ENCODE results near the gene DNAH1. TPM values are rescaled to one million over a fixed set of nuclear protein-coding genes. Genes with fewer than 3 reads are reported as not detected.

The DNAH1 gene
- total RNA-seq, 4 donors from 2014 or later: 3.2 to 8.1 (median 6.2) TPM

- 77% methylated on average over 3 of the region's 7 CpGs; no CpG with 5 or more reads in 1 of the 2 donors for WGBS, 2 donors (ENCODE audit: low coverage in 1 of 2)
These were observed 34.3 kb downstream of the DNAH1 start for GRCh38 chr3:52350416-52350815.

GRCh38 chr3:52350981-52351761 is 35.1 kb downstream of the DNAH1 start:
- Histone ChIP-seq H3K27me3 (no peaks in the 10 kb centered on the region), H3K36me3 (peaks cover 0 to 88% of the 10 kb centered on the region in 2 donors), H3K4me3 (no peak overlapping the region), H3K27ac (no peak overlapping the region), H3K9me3 (no peaks in the 10 kb centered on the region), H3K4me1 (peaks cover 0 to 11% (median 0%) of the 10 kb centered on the region in 3 donors)
- ATAC-seq: no peak
- 100% methylated on average over 2 of the region's 11 CpGs; no CpG with 5 or more reads in 1 of the 2 donors for WGBS, 2 donors (ENCODE audit: low coverage in 1 of 2)
- TF ChIP-seq POLR2A (IDR thresholded peaks at IDR 0.05): no peak
- no peak for TF ChIP-seq EP300 (IDR thresholded peaks at IDR 0.05)
- no peak for TF ChIP-seq POLR2AphosphoS5 (IDR thresholded peaks at IDR 0.05)
- no peak for TF ChIP-seq CTCF (IDR thresholded peaks at IDR 0.05)

More at GRCh38 chr3:52350416-52350815, 34.3 kb downstream of the DNAH1 start:
- Histone ChIP-seq H3K27me3 (no peaks in the 10 kb centered on the region), H3K4me3 (no peak overlapping the region), H3K9me3 (no peaks in the 10 kb centered on the region), H3K4me1 (peaks cover 0 to 18% (median 0%) of the 10 kb centered on the region in 3 donors), H3K36me3 (peaks cover 0 to 84% of the 10 kb centered on the region in 2 donors), H3K27ac (no peak overlapping the region)
- TF ChIP-seq POLR2A (IDR thresholded peaks at IDR 0.05): no peak
- ATAC-seq: no peak

- H3K27ac ChIP-seq: no peak overlapping the region
- H3K27me3 ChIP-seq: no peaks in the 10 kb centered on the region
- WGBS, 2 donors (ENCODE audit: low coverage in 1 of 2): 70 to 88% methylated on average over 2 to 7 of the region's 13 CpGs
- no peak for ATAC-seq
- H3K9me3 ChIP-seq: no peaks in the 10 kb centered on the region
- peaks cover 0 to 91% of the 10 kb centered on the region in 2 donors for H3K36me3 ChIP-seq
- TF ChIP-seq EP300 (IDR thresholded peaks at IDR 0.05): no peak
- TF ChIP-seq POLR2AphosphoS5 (IDR thresholded peaks at IDR 0.05): no peak
- TF ChIP-seq CTCF (IDR thresholded peaks at IDR 0.05): no peak
- no peak for TF ChIP-seq POLR2A (IDR thresholded peaks at IDR 0.05)
- H3K4me3 ChIP-seq: no peak overlapping the region
- peaks cover 0 to 4% (median 0%) of the 10 kb centered on the region in 3 donors for H3K4me1 ChIP-seq
These were observed 35.7 kb downstream of the DNAH1 start for GRCh38 chr3:52351762-52352368.

GRCh38 chr3:52352566-52352965 is 36.4 kb downstream of the DNAH1 start:
- Histone ChIP-seq H3K36me3 (peaks cover 0 to 98% of the 10 kb centered on the region in 2 donors), H3K4me3 (no peak overlapping the region), H3K27me3 (no peaks in the 10 kb centered on the region), H3K9me3 (no peaks in the 10 kb centered on the region), H3K27ac (no peak overlapping the region), H3K4me1 (no peaks in the 10 kb centered on the region)
- no peak for ATAC-seq
- no peak for TF ChIP-seq POLR2AphosphoS5 (IDR thresholded peaks at IDR 0.05)
- TF ChIP-seq POLR2A (IDR thresholded peaks at IDR 0.05): no peak
- no peak for TF ChIP-seq EP300 (IDR thresholded peaks at IDR 0.05)
- TF ChIP-seq CTCF (IDR thresholded peaks at IDR 0.05): no peak
- WGBS, 2 donors (ENCODE audit: low coverage in 1 of 2): 77% methylated on average over 6 of the region's 9 CpGs; no CpG with 5 or more reads in 1 of the 2 donors

GRCh38 chr3:52353291-52353855 is 37.3 kb downstream of the DNAH1 start:
- Histone ChIP-seq H3K4me1 (no peaks in the 10 kb centered on the region), H3K9me3 (no peaks in the 10 kb centered on the region), H3K27ac (no peak overlapping the region), H3K27me3 (no peaks in the 10 kb centered on the region), H3K4me3 (no peak overlapping the region), H3K36me3 (peaks cover 0 to 99% of the 10 kb centered on the region in 2 donors)
- TF ChIP-seq EP300 (IDR thresholded peaks at IDR 0.05) (no peak), POLR2A (IDR thresholded peaks at IDR 0.05) (no peak), POLR2AphosphoS5 (IDR thresholded peaks at IDR 0.05) (no peak), CTCF (IDR thresholded peaks at IDR 0.05) (no peak)
- 94% methylated on average over 9 of the region's 16 CpGs; no CpG with 5 or more reads in 1 of the 2 donors for WGBS, 2 donors (ENCODE audit: low coverage in 1 of 2)
- ATAC-seq: no peak

Measured in gastroesophageal sphincter (tissue), 4 donors.